CD4-positive, alpha-beta T cell treated with Interleukin-17A for 1 hour (primary cell): ENCODE data around the gene ANXA8L1.
"Not testable (repeated sequence)": the region's sequence is repeated elsewhere in the genome, so short reads cannot be mapped to it uniquely, and the experiment has no call there.

ENCODE experiments used
- DNase-seq: peaks from one replicate; pipeline ENCODE4 v3.0.0-alpha.2; 2020

Gene ANXA8L1

GRCh38 chr10:46375406-46375805 is at the start of gene ANXA8L1:
ANXA8L1 (plus strand) TSS chr10:46375776; CDS start chr10:46375852, 76 bp downstream.
- not testable (repeated sequence) for DNase-seq

GRCh38 chr10:46326066-46326465 is 49.5 kb upstream of the ANXA8L1 start:
- no peak for DNase-seq

- no peak for DNase-seq
Measured at GRCh38 chr10:46326971-46327370, 48.6 kb upstream of the ANXA8L1 start.

GRCh38 chr10:46327685-46328084 is 47.9 kb upstream of the ANXA8L1 start:
- no peak for DNase-seq

- no peak for DNase-seq
Measured at GRCh38 chr10:46328853-46329689, 46.5 kb upstream of the ANXA8L1 start.

GRCh38 chr10:46329690-46330016 is 45.9 kb upstream of the ANXA8L1 start:
- no peak for DNase-seq

GRCh38 chr10:46330894-46331293 is 44.7 kb upstream of the ANXA8L1 start:
- DNase-seq = no peak

GRCh38 chr10:46365484-46365883 is 10.1 kb upstream of the ANXA8L1 start:
- not testable (repeated sequence) for DNase-seq

GRCh38 chr10:46367209-46367608 is 8.4 kb upstream of the ANXA8L1 start:
- not testable (repeated sequence) for DNase-seq

GRCh38 chr10:46367666-46368240 is 7.8 kb upstream of the ANXA8L1 start:
- DNase-seq = not testable (repeated sequence)

GRCh38 chr10:46368956-46369355 is 6.6 kb upstream of the ANXA8L1 start:
- not testable (repeated sequence) for DNase-seq

GRCh38 chr10:46374410-46374809 is 1.2 kb upstream of the ANXA8L1 start:
- not testable (repeated sequence) for DNase-seq

GRCh38 chr10:46377022-46377421 is 1.4 kb downstream of the ANXA8L1 start:
- not testable (repeated sequence) for DNase-seq

- DNase-seq = not testable (repeated sequence)
Measured at GRCh38 chr10:46377651-46378050, 2.1 kb downstream of the ANXA8L1 start.

- not testable (repeated sequence) for DNase-seq
Measured at GRCh38 chr10:46378108-46378507, 2.5 kb downstream of the ANXA8L1 start.

- DNase-seq = not testable (repeated sequence)
Measured at GRCh38 chr10:46379233-46379848, 3.8 kb downstream of the ANXA8L1 start.

GRCh38 chr10:46385858-46386257 is 10.3 kb downstream of the ANXA8L1 start:
- DNase-seq = not testable (repeated sequence)

GRCh38 chr10:46386694-46387093 is 11.1 kb downstream of the ANXA8L1 start:
- not testable (repeated sequence) for DNase-seq

GRCh38 chr10:46387309-46387902 is 11.8 kb downstream of the ANXA8L1 start:
- DNase-seq = not testable (repeated sequence)

GRCh38 chr10:46391422-46391821 is 15.8 kb downstream of the ANXA8L1 start:
- DNase-seq = not testable (repeated sequence)

- not testable (repeated sequence) for DNase-seq
Measured at GRCh38 chr10:46396441-46397279, 21.1 kb downstream of the ANXA8L1 start.

- not testable (repeated sequence) for DNase-seq
Measured at GRCh38 chr10:46397767-46398166, 22.2 kb downstream of the ANXA8L1 start.
